Measurements from ENCODE around the gene LRRFIP1. TPM values are rescaled to one million over a fixed set of nuclear protein-coding genes. Genes with fewer than 3 reads are reported as not detected.

The LRRFIP1 gene, protein sequence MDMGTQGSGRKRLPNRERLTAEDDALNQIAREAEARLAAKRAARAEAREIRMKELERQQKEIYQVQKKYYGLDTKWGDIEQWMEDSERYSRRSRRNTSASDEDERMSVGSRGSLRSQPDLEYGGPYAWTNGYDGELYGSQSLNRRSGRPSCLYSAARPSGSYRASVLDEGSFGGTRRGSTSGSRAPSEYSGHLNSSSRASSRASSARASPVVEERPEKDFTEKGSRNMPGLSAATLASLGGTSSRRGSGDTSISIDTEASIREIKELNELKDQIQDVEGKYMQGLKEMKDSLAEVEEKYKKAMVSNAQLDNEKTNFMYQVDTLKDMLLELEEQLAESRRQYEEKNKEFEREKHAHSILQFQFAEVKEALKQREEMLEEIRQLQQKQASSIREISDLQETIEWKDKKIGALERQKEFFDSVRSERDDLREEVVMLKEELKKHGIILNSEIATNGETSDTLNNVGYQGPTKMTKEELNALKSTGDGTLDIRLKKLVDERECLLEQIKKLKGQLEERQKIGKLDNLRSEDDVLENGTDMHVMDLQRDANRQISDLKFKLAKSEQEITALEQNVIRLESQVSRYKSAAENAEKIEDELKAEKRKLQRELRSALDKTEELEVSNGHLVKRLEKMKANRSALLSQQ
- total RNA-seq, result 10 to 100 TPM; 16.3 to 56.1 (median 29.5) TPM

- 0 to 4% (median 0%) methylated on average over 1 to 5 of the region's 114 CpGs; no CpG with 5 or more reads in 6 of the 10 experiments for WGBS, 10 experiments
- in situ Hi-C loops (cut with MboI; ENCODE audit: low pct_unique_long_range_greater_than_20kb in 2 of 9, low sequenced_read_pairs in 9 of 9, unreplicated experiment in 9 of 9), result no loop called here
- peak; percentile 74 to 89 (median 82) for ATAC-seq (replicated peaks in 6 of 8)
- peak within 1 kb of the TSS; percentile 55 to 78 (median 65) for H3K4me3 ChIP-seq
- H3K4me1 ChIP-seq (replicated peaks in 1 of 2), result peaks cover 9 to 14% of the 10 kb centered on the region in 2 donors
- peak within 1 kb of the TSS in 1 of 2 donors; percentile 55 for H3K27ac ChIP-seq
Observed at GRCh38 chr2:237627441-237628246, at the start of gene LRRFIP1. LRRFIP1 (plus strand) TSS chr2:237627587; CDS start chr2:237627645, 58 bp downstream.

GRCh38 chr2:237577956-237578870 lies 49.2 kb upstream of the LRRFIP1 start:
- ATAC-seq (replicated peaks in 6 of 8), result no peak
- Histone ChIP-seq H3K27ac (no peak overlapping the region), H3K4me1 (replicated peaks in 1 of 2) (peaks cover 3 to 12% of the 10 kb centered on the region in 2 donors), H3K4me3 (no peak overlapping the region)
- WGBS, 10 experiments, result 20 to 100% (median 82%) methylated on average over 1 to 11 of the region's 26 CpGs; no CpG with 5 or more reads in 3 of the 10 experiments
- in situ Hi-C loops (cut with MboI; ENCODE audit: low pct_unique_long_range_greater_than_20kb in 2 of 9, low sequenced_read_pairs in 9 of 9, unreplicated experiment in 9 of 9), result loop anchor here in 4 of 9 experiments (10.0 to 25.0 kb wide), 3 partner anchors 73 to 167 kb away; no protein-coding TSS in a partner anchor

- 0 to 100% (median 65%) methylated on average over 1 to 6 of the region's 6 CpGs; no CpG with 5 or more reads in 2 of the 10 experiments for WGBS, 10 experiments
- H3K4me1 ChIP-seq (replicated peaks in 1 of 2), result peaks cover 3 to 12% of the 10 kb centered on the region in 2 donors
- H3K4me3 ChIP-seq, result no peak overlapping the region
- in situ Hi-C loops (cut with MboI; ENCODE audit: low pct_unique_long_range_greater_than_20kb in 2 of 9, low sequenced_read_pairs in 9 of 9, unreplicated experiment in 9 of 9), result loop anchor here in 4 of 9 experiments (10.0 to 25.0 kb wide), 2 partner anchors 156 to 163 kb away; no protein-coding TSS in a partner anchor
- H3K27ac ChIP-seq, result no peak overlapping the region
- no peak for ATAC-seq (replicated peaks in 6 of 8)
Observed at GRCh38 chr2:237581326-237581725, 46.1 kb upstream of the LRRFIP1 start.

- WGBS, 10 experiments, result 0 to 100% (median 33%) methylated on average over 1 to 4 of the region's 25 CpGs; no CpG with 5 or more reads in 1 of the 10 experiments
- Histone ChIP-seq H3K4me3 (no peak overlapping the region), H3K27ac (peak overlapping the region in 1 of 2 donors; percentile 61), H3K4me1 (replicated peaks in 1 of 2) (peaks cover 3 to 12% of the 10 kb centered on the region in 2 donors)
- in situ Hi-C loops (cut with MboI; ENCODE audit: low pct_unique_long_range_greater_than_20kb in 2 of 9, low sequenced_read_pairs in 9 of 9, unreplicated experiment in 9 of 9), result loop anchor here in 4 of 9 experiments (10.0 to 25.0 kb wide), 2 partner anchors 155 to 163 kb away; no protein-coding TSS in a partner anchor
- peak; percentile 83 to 94 (median 87) for ATAC-seq (replicated peaks in 6 of 8)
Observed at GRCh38 chr2:237581751-237582746, 45.3 kb upstream of the LRRFIP1 start.

GRCh38 chr2:237583385-237584295 lies 43.7 kb upstream of the LRRFIP1 start:
- peaks cover 3 to 12% of the 10 kb centered on the region in 2 donors for H3K4me1 ChIP-seq (replicated peaks in 1 of 2)
- H3K27ac ChIP-seq, result no peak overlapping the region
- no peak overlapping the region for H3K4me3 ChIP-seq
- in situ Hi-C loops (cut with MboI; ENCODE audit: low pct_unique_long_range_greater_than_20kb in 2 of 9, low sequenced_read_pairs in 9 of 9, unreplicated experiment in 9 of 9), result loop anchor here in 4 of 9 experiments (10.0 to 25.0 kb wide), 2 partner anchors 154 to 161 kb away; no protein-coding TSS in a partner anchor
- ATAC-seq (replicated peaks in 6 of 8), result no peak
- WGBS, 10 experiments, result 53 to 100% (median 90%) methylated on average over 1 to 4 of the region's 19 CpGs; no CpG with 5 or more reads in 2 of the 10 experiments

DNA sequence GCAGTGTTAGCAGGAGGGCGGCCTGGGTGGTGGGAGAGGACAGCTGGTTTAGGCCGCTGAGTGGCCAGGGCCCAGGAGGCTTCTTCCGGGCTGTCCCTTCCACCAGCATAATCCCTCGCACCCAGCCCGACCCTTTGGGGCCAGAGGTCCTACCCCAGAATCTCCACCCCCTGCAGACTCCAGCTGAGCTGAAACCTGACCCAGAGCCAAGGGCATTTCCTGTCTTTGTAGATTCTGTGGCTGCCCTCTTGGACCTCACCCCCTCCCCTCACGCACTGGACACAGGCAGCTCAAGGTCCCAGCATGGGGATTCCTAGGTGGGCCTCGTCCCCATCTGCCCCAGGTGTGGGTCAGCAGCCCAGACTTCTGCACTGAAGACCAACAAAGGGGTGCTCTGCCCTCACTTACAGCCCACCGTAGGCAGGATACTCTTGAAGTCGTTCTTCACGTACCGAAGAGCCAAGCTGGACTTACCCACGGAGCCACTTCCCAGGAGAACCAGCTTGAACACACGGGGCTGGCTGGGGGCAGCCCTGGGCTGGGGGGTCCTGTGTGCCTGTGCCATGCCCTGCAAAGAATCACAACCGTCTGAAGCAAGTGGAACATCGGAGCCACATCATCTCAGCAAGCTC lies 41.7 kb upstream of the LRRFIP1 start:
- Histone ChIP-seq H3K27ac (no peak overlapping the region), H3K4me3 (no peak overlapping the region), H3K4me1 (replicated peaks in 1 of 2) (peaks cover 9 to 12% of the 10 kb centered on the region in 2 donors)
- no peak for ATAC-seq (replicated peaks in 6 of 8)
- 75 to 92% methylated on average over 2 to 9 of the region's 15 CpGs; no CpG with 5 or more reads in 8 of the 10 experiments for WGBS, 10 experiments
- in situ Hi-C loops (cut with MboI; ENCODE audit: low pct_unique_long_range_greater_than_20kb in 2 of 9, low sequenced_read_pairs in 9 of 9, unreplicated experiment in 9 of 9), result loop anchor here in 4 of 9 experiments (10.0 to 25.0 kb wide), 2 partner anchors 152 to 159 kb away; no protein-coding TSS in a partner anchor

DNA sequence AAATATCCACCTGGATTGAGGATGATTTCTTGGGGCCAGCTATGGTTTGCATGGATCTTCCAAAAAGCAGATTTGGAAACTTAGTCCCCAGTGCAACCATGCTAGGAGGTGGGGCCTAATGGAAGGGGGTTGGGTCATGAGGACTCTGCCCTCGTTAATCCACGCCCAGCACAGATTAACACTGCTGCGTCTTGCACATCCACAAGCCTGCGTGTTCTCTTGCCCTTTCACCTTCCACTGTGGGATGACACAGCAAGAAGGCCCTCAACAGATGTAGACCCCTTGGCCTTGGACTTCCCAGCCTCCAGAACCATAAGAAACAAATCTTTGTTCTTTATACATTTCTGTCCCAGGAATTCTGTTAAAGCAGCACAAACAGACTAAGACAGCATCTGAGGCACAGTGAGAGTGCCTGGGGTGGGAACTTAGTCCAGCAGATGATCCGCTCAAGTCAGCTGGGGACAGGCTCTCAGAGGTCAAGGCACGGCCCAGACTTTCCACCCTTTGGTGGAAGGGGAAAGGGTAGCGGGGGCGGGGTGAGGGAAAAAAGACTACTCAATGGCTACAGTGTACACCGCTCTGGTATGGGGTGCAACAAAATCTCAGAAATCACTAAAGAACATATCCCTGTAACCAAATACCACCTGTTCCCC lies 39.2 kb upstream of the LRRFIP1 start:
- H3K4me1 ChIP-seq (replicated peaks in 1 of 2), result peaks cover 0 to 7% of the 10 kb centered on the region in 2 donors
- ATAC-seq (replicated peaks in 6 of 8), result no peak
- WGBS, 10 experiments, result 81 to 94% (median 89%) methylated on average over 3 to 8 of the region's 9 CpGs; no CpG with 5 or more reads in 6 of the 10 experiments
- no peak overlapping the region for H3K4me3 ChIP-seq
- in situ Hi-C loops (cut with MboI; ENCODE audit: low pct_unique_long_range_greater_than_20kb in 2 of 9, low sequenced_read_pairs in 9 of 9, unreplicated experiment in 9 of 9), result loop anchor here in 4 of 9 experiments (10.0 to 25.0 kb wide), 2 partner anchors 149 to 157 kb away; no protein-coding TSS in a partner anchor
- H3K27ac ChIP-seq, result no peak overlapping the region

- Histone ChIP-seq H3K4me3 (no peak within 1 kb of the TSS), H3K4me1 (replicated peaks in 1 of 2) (peaks cover 20 to 23% of the 10 kb centered on the region in 2 donors), H3K27ac (no peak within 1 kb of the TSS)
- in situ Hi-C loops (cut with MboI; ENCODE audit: low pct_unique_long_range_greater_than_20kb in 2 of 9, low sequenced_read_pairs in 9 of 9, unreplicated experiment in 9 of 9), result loop anchor here in 2 of 9 experiments (25.0 kb wide), 1 partner anchor 147 kb away; no protein-coding TSS in a partner anchor
- WGBS, 10 experiments, result 15 to 85% (median 53%) methylated on average over 1 to 7 of the region's 16 CpGs; no CpG with 5 or more reads in 2 of the 10 experiments
- ATAC-seq (replicated peaks in 6 of 8), result peak; percentile 5 to 90 (median 60)
Observed at GRCh38 chr2:237590272-237591140, 36.9 kb upstream of the LRRFIP1 start, which contains the start of gene RAB17. RAB17 (minus strand) TSS chr2:237590734; CDS start chr2:237586154, 4,580 bp downstream.
